HG03521 (cell line): ENCODE results near the gene TBC1D16.

ENCODE experiments used
- ATAC-seq: cut with Tn5 transposase; IDR thresholded peaks from one replicate; pipeline ENCODE4 v1.9.1; 2021; ENCODE audit warnings: mild to moderate bottlenecking, moderate library complexity; ENCODE audit not compliant: unreplicated experiment

The TBC1D16 gene

DNA sequence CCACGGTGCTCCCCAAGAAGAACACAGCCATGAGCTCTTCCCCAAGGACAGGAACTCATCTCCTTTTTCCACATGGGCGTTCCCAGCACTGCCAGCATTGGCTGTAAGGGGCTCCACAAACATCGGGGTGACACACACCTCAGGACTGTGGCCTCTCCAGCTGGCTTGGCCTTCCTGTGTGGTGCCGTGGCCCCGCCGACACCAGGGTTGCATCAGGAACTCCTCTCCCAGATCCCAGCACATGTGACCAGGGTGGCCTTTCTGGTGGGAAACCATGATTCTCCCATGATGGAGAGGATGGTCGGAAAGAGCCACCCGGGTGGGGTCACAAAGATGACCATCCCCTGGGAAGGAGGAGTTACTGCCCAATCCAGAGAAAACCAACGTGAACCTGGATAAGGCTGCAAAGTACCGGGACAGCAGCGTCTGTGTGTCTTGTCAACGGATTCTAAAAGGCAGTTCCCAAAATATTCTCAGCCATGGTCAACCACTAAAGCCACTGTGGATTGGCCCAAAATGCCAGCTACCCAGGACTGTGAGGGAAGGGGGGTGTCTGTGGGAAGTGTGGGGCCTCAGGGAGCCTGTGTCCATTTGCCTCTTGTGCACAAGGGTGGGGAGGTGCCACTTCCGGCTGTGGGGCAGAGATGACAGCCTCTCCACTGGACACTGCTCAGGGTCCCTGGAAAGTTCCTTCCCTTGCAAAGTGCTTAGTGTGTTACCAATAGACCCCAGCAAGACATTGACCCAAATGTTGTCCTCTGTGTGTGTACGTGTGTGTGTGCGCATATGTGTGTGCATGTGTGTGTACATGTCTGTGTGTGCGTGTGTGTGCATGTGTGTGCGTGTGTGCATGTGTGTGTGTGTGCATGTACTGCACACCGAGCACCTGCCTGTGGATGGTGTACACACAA lies 118.4 kb downstream of the TBC1D16 start:
- no peak for ATAC-seq

DNA sequence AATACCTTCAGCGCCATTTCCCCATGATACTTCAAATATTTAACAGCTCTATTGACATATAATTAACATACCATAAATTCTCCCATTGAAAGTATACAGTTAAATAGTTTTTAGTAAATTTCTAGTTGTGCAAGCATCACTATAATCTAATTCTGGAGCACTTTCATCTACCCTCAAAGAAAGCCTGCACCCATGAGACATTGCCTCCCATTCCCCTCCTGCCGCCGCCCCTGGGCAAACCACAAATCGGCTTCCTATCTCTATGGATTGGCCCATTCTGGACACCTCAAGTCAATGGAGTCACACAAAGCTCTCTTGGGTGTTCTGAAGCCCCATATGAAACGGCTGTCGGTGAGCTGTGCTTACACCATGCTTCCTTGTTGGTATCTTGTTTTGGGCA lies 119.2 kb downstream of the TBC1D16 start:
- ATAC-seq = no peak

DNA sequence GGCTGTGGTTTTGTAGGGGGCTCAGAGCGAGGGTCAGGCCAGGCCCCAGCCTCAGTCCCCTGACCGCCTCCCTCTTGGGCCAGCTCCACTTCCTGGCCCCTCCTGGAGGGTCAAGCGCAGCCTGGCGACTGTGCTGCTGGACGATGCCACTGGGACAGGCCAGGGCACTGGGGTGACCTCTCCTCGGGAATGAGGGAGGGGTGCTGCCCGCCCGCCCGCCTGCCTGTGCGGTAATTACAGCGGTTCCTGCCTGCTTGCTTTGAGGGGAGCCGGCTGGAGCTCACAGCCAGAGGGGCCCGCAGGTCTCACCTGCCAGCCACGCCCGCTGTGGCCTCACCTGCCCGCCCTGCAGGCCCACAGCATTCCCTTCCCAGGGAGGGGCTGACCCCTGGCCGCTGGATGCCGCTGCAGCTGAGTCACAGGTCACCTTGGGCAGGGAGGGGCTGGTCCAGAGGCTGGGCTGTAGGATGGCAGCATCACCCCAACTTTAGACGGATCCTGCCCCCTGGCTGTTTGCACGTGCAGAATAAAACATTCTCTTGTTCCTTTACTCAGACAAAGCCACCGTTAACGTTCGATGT lies 119.7 kb downstream of the TBC1D16 start:
- no peak for ATAC-seq

DNA sequence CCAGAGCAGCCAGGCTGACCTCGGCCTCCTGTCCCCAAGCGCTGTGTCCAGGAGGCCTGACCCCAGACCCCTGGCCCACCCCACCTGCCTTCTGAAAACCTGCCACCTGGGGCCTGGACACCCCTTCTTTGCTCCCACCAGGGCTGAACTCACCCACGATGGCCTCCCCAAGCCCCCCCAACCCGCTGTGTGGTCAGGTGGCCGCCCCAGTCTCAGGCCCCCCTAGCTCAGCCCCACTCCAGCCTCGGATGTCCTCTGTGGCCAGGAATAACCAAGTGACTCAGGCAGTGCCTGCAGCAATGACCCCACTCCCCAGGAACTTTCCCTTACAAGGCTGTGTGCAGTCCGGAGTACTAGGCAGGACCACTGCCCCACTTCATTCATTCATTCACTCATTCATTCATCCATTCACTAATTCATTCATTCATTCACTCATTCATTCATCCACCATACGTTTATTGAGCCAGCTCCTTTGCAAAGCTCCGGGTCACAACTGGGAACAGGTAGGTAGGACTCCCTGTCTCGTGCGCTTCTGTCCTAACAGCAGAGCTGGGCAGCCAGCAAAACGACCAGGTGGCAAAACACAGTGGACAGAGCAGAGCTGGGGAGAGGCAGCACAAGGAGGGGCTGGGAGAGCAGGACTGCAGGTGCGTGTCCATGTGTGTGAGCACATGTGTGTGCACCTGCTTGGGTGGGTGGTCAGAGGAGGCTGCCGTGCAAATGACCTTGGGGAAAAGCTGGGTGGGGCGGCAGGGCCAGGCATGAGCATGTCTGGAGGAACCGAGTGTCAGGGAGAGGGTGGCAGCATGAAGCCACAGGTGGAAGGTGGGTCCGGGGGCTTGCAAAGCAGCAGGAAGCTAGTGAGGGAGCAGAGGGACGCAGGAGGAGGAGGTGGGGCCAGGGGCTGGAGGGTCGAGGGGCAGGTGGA lies 120.6 kb downstream of the TBC1D16 start:
- ATAC-seq = no peak

DNA sequence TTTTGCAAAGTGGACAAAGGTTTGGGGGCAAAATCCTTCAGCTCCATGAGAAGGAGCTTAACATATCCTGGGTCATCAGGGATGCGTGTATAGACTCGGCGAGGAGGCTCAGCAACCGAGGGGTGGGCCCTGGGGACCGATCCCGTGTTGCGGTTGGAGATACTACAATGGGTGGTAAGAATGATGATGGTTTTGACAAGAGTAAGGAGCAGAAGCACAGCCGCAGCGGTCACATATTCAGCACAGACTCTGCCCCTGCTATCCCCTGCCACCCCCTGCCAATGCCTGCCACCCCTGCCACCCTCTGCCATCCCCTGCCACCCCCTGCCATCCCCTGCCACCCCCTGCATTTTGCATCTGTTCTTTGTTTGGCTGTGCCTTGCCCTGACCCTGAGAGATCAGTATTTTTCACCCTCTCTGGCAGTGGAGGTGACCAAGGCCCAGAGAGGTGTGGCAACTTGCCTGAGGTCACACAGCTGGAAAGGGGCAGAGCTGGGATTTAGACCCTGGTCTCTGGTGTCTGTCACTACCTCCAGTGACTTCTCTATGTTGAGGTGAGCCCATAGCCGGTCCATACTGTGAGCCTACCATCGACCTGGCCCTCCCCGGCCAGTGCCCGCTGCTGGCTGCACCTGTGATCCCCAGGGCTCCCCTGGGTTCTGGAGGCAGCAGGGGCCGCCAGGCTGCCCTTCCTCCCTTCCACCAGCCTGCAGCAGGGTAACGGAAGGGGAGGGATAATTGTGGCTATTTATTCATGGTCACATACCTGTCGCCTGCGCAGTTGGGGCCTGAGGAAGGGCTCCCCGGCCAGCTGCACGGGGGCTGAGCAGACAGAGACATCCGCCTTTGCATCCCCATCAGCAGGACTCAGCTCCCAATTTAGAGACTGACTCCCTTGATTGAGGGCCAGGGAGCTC lies 121.5 kb downstream of the TBC1D16 start:
- no peak for ATAC-seq

DNA sequence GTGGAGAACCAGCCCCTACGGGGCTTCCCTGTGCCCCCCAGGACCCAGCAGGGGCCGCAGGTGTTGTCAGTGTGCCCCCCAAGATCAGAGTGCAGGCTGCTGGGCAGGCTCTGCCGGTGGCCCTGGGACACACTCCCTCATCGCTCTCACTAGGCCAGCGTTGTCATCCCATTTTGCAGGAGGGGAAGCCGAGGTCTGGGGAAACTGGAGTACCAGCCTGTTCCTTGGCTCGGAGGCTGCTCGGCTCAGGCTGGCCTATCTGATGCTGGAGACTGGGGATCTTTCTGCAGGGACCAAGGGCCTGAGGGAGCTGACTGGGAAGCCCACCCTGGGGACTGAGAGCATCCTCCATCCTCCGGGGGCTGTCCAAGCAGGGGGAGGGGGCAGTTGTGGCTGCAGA lies 122.2 kb downstream of the TBC1D16 start:
- ATAC-seq = no peak

DNA sequence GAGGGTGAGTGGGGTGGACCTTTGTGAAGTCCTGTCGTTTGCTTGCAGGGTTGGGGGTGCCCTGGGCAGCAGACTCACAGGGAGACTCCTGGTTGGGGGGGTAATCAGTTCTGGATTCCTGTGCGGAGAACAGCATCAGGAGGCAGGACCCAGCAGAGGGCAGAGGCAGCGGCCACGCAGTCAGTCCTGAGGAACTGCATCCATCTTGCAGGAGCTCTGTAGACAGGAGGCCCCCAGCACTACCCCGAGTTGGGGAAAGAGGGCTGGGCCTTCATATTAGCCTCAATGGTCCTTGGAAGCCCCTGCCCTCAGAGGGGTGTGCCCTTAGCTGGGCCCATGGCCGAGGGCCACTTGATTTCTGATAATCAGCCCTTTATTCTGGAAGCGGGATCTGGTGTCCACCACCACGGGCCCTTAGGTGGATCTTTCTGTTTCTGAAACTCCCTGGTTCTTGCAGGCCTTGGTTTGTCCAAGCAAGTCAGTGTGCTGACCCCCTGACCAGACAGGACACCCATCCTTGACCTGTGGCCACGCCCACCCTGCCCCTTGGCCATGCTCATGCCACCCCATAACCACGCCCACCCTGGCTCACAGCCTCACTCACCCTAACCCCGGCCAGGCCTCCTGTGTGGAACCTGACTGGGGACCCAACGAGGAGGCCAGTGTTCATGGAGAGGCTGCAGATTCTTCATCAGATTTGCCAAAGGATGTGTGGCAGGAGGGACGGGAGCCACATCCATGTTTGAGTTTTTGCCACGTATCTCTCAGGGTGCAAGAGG lies 122.9 kb downstream of the TBC1D16 start:
- ATAC-seq = no peak

DNA sequence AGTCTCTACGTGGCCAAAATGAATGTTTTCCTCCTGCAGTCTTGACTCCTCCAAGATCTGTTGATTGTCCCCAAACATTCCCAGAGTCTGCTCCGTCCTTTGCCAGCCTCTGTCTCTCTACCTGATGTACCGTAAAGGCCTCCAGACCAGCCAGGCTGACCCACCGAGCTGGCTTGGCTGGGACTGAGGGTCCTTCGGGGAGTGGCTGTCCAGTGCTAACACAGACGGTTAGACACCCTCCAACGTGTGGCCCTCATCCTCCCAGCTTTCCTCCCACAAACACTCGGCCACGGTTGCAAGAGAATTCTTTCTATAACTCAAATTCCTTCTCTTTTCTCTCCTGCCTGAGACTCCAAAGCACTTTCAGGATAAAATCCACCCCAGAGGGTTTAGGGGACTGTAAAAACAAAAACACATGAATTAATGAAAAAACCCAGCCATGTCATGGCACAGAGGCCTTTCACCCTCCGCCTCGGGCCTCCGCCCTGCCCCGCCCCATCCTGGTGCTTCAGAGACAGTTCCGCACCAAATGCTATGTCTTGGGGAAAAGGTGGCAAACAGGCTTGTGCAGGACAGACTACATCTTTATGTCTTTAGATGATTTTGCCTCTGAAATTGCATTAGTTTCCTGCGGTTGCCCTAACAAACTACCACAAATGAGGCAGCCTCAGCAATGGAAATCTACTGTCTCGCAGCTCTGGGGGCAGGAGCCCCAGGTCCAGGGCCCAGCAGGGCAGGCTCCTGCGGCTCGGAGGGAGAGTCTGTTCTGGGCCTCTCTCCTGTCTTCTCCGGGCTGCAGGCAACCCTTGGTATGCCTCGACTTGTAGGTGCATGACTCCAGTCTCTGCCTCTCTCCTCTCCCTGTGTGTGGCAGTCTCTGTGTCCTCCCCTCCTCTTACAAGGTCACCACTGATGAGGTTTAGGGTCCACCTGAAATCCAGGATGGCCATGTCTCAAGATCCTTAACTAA lies 124.0 kb downstream of the TBC1D16 start:
- ATAC-seq = no peak

DNA sequence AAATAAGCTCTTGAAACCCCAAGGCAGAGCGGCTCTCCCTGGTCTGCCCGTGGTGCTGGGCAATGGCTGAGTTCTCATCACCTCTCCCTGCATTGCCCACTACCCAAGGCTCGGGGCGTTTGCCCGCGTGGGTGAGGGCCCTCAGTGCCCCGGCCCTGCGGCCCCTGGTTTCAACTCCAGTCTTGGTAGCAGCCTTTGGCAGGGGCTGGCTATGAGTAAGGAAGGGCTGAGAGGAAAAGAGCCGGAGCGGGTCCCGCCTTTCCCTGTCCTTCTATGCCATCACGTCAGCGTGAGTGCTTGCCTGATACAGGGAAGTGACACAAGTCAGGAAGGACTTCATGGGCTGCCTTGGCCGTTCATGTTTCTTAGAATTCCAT lies 124.7 kb downstream of the TBC1D16 start:
- no peak for ATAC-seq

DNA sequence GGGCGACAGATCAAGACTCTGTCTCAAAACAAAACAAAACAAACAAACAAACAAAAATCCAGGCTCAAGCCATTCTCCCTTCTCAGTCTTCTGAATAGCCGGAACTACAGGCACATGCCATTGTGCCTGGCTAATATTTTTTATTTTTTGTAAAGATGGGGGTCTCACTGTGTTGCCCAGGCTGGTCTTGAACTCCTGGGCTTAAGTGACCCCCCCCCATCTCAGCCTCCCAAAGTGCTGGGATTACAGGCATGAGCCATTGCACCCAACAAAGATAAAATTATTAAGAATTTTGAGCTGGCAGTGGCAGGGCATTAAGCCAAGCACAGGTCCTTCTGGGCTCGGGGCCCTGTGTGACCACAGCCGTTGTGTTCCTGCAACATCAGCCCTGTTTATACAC lies 126.6 kb downstream of the TBC1D16 start:
- no peak for ATAC-seq

DNA sequence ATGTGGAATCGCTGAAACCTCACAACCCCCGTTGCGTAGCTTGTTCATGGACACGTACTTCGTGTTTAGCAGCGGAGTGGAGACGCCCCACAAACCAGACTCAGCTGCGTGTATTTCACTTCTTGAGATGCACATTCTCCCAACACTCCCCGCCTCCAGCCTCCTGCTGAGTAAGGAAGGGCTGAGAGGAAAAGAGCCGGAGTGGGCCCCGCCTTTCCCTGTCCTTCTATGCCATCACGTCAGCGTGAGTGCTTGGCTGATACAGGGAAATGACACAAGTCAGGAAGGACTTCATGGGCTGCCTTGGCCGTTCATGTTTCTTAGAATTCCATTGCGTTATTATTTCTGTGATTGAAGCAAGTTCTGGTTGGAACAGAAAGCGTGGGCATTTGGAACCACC lies 127.8 kb downstream of the TBC1D16 start:
- ATAC-seq = no peak

DNA sequence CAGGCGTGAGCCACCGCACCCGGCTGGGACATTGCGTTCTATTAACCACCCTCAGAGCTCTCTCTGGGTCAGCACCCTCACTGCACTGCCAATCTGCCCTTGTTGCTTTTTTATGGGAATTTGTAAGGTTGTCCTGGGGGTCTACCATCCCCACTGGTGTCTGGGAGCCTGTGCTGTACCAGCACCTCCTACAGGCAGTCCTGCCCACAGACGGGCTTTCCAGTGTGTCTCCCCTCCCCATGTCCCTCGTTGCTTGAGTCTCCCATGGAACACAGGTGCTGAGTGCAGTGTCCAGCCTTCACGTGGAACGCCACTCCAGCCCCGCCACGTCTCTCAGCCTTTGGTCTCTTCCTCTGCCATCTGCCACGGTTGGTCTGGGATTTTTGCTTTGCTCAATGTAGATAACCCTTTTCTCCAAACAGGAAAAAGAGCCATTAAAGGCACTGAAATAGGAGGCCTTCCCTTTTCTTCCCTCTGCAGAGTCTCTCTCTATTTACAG lies 128.4 kb downstream of the TBC1D16 start:
- ATAC-seq = no peak

DNA sequence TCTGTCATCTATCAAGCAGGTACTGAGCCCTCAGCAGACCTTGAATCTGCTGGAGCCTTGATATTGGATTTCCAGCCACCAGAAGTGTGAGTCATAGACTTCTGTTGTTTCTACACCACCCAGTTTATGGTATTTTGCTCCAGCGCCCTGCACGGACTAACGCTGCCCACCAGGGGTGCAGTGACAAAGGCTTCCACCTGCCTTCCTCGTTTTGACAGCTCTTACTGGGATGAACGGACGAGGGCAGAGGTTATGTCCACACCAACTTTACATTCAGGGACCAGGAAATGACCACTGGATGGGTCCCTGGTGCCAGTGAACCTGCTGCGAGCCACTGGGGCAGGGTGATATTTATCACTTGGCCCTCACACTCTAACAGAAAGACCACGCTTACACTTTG lies 129.8 kb downstream of the TBC1D16 start:
- no peak for ATAC-seq

DNA sequence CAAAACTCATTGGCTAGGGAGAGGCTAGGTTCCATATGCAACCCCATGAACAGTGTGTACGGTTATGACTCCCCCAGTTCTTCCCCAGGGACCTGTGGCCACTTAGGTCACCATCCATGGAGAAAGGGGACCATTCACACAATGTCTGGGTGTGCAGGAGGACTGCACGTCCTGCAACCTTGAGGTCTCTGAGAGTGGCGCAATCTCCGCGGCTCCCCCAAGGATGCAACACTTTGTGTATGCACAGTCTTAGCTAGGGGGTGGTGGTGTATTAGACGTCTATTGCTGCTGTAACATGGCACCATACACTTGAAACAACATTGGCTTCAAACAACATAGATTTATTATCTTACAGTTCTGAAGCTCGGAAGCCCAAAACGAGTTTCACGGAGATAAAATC lies 130.8 kb downstream of the TBC1D16 start:
- ATAC-seq = no peak

DNA sequence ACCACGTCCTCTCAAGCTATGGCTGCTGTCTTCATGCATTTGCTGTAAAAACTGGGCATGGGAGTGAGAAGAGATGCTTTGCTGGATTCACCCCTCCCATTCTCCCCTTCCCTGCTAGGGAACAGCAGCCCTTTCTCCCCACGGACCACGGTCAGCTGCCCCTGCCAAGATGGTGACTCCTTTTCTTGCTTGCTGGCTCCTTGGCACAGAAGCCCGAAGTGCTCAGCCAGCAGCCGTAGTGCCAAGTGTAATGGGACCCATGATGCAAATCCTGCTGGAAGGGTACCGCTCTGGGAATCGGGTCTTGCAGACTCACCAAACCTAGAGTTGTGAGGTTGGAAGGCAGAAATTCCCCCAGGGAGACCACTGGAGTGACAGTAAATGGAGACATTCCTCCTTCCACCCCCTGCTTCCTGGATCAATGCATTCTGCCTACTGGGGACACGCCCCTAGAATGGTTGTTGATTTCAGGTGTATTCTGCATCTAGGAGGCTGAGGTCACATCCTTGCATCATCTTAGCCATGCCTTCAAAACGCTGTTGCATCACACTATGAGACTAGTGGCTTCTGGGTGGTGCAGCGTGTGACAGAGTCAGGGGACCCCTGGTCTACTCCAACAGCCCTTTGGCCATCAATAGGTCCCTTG lies 133.4 kb downstream of the TBC1D16 start:
- ATAC-seq = no peak

DNA sequence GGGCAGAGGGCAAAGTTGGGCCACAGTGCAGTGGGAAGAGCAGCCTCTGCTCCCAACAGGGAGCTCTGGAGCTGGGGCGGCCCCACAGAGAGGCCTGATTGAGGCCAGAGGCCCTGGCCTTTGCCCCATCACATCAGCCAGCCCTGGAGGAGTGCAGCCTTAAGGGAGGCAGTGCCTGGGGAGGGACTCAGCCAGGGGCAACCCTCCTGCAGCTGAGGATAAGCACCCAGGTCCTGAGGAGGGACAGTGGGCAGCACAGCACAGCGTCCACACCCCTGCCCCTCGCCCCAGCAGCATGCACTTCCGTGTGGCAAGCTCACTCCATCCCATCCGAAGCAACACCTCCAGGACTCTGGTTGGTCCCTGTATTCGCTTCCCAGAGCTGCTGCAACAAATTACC lies 134.5 kb downstream of the TBC1D16 start:
- ATAC-seq = no peak

DNA sequence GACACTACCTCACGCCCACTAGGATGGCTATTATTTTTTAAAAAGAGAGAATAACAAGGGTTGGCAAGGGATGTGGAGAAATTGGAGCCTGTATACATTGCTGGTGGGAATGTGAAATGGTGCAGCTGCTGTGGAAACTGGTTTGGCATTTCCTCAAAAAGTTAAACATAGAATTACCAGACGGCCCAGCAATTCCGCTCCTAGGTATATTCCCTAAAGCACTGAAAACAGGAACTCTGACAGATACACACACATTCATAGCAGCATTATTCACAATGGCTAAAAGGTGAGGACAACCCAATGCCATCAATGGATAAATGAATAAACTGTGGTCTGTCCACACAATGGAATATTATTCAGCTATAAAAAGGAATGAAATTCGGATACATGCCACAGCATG lies 136.1 kb downstream of the TBC1D16 start:
- ATAC-seq = no peak
